B cell (primary cell): ENCODE measurements around the gene TMSB4X. TPM values are rescaled to one million over a fixed set of nuclear protein-coding genes. Genes with fewer than 3 reads are reported as not detected.
"Not testable (repeated sequence)": the region's sequence is repeated elsewhere in the genome, so short reads cannot be mapped to it uniquely, and the experiment has no call there.

Experiments used
- ATAC-seq: fragments of 200-7000 bp; cut with Tn5 transposase; one replicate; pipeline ENCODE4 v1.10.0; 2021; ENCODE audit warnings: low read depth, mild to moderate bottlenecking, moderate number of reproducible peaks, moderate library complexity
- CTCF ChIA-PET: fragments of 350-600 bp; sonication (Branson Sonifier 250); formaldehyde crosslinking; loops from one replicate; lab custom pipeline; 2021; ENCODE audit warnings: antibody characterized with exemption, inconsistent platforms; lab: Charles Lee
- POLR2A ChIA-PET: fragments of 350-600 bp; sonication (Branson Sonifier 250); formaldehyde crosslinking; loops from one replicate; lab custom pipeline; 2021; ENCODE audit warnings: antibody characterized with exemption; lab: Charles Lee
- DNase-seq: peaks from one replicate; pipeline ENCODE4 v3.0.0; 2013
- H2AFZ ChIP-seq: 2 replicates; pipeline ENCODE4 v1.6.1; 2012; ENCODE audit warnings: mild to moderate bottlenecking, low read depth, low read length; ENCODE audit not compliant: insufficient read depth, poor library complexity, severe bottlenecking
- H3K27ac ChIP-seq, 2 donors: 1 replicate in 1 of 2; 2 replicates in 1 of 2; pipeline ENCODE4 v1.5.1; 2012 to 2013; ENCODE audit warnings: low read length in 2 of 2, mild to moderate bottlenecking in 2 of 2, moderate library complexity in 1 of 2
- H3K27me3 ChIP-seq, 4 experiments: fragments of 200-600 bp in 1 of 4; sonication (generic) in 1 of 4; replicated peaks in 1 of 4; 1 replicate in 2 of 4; 2 replicates in 2 of 4; pipeline versions ENCODE4 v1.6.1 to v1.7.0; 2013 to 2016; ENCODE audit warnings: low read length in 3 of 4, mild to moderate bottlenecking in 2 of 4, mixed read lengths in 1 of 4, moderate library complexity in 1 of 4; ENCODE audit not compliant: insufficient read depth in 4 of 4, control insufficient read depth in 3 of 4; ENCODE audit errors: control extremely low read depth in 1 of 4
- H3K36me3 ChIP-seq, 2 experiments: replicated peaks in 1 of 2; 1 replicate in 1 of 2; 2 replicates in 1 of 2; pipeline versions ENCODE4 v1.6.1 to v1.7.1; 2013; ENCODE audit warnings: low read length in 1 of 2; ENCODE audit not compliant: insufficient read depth in 2 of 2, control insufficient read depth in 1 of 2; ENCODE audit errors: control extremely low read depth in 1 of 2, extremely low read depth in 1 of 2
- H3K4me1 ChIP-seq, 2 donors: fragments of 200-600 bp in 1 of 2; sonication (generic) in 1 of 2; 1 replicate in 1 of 2; 2 replicates in 1 of 2; pipeline versions ENCODE4 v1.5.1 to v1.6.1; 2013 to 2017; ENCODE audit warnings: low read length in 2 of 2; ENCODE audit not compliant: control insufficient read depth in 2 of 2, insufficient read depth in 2 of 2
- H3K4me2 ChIP-seq: replicated peaks from 2 replicates; pipeline ENCODE3; 2012; ENCODE audit warnings: mild to moderate bottlenecking, low read depth, low read length; ENCODE audit not compliant: poor library complexity, severe bottlenecking
- H3K4me3 ChIP-seq, 5 experiments: fragments of 200-600 bp in 1 of 5; sonication (generic) in 1 of 5; 1 replicate in 3 of 5; 2 replicates in 2 of 5; pipeline versions ENCODE4 v1.5.1 to v1.7.0; 2011 to 2016; ENCODE audit warnings: low read length in 4 of 5, mild to moderate bottlenecking in 4 of 5, low read depth in 2 of 5, control low read depth in 1 of 5, moderate library complexity in 1 of 5; ENCODE audit not compliant: insufficient read depth in 1 of 5; ENCODE audit errors: control extremely low read depth in 1 of 5, extremely low read depth in 1 of 5
- H3K79me2 ChIP-seq: fragments of 200-600 bp; sonication (generic); one replicate; pipeline ENCODE4 v1.6.0; 2016; ENCODE audit warnings: low read length; ENCODE audit not compliant: control insufficient read depth, insufficient read depth
- H3K9ac ChIP-seq: fragments of 200-600 bp; sonication (generic); 2 replicates; pipeline ENCODE4 v1.6.1; 2017; ENCODE audit warnings: mild to moderate bottlenecking, low read length, moderate library complexity
- H3K9me3 ChIP-seq, 3 donors: one replicate each; pipeline versions ENCODE4 v1.6.1 to v1.7.1; 2013; ENCODE audit warnings: low read length in 2 of 3; ENCODE audit not compliant: control insufficient read depth in 2 of 3, insufficient read depth in 1 of 3; ENCODE audit errors: control extremely low read depth in 1 of 3
- H4K20me1 ChIP-seq: 2 replicates; pipeline ENCODE4 v1.6.0; 2012; ENCODE audit warnings: mild to moderate bottlenecking, low read length; ENCODE audit not compliant: insufficient read depth, control insufficient read depth, poor library complexity, severe bottlenecking
- H3K27ac Mint-ChIP-seq: one replicate; pipeline ENCODE4 v1.8.0; 2021; ENCODE audit warnings: mixed read lengths
- H3K27me3 Mint-ChIP-seq: one replicate; pipeline ENCODE4 v1.8.0; 2021; ENCODE audit warnings: mixed read lengths
- H3K4me1 Mint-ChIP-seq: one replicate; pipeline ENCODE4 v1.8.0; 2021; ENCODE audit warnings: mixed read lengths
- H3K4me3 Mint-ChIP-seq: one replicate; pipeline ENCODE4 v1.8.0; 2021; ENCODE audit warnings: mixed read lengths
- H3K9me3 Mint-ChIP-seq: one replicate; pipeline ENCODE4 v1.8.0; 2022; ENCODE audit warnings: mixed read lengths; ENCODE audit not compliant: insufficient read depth
- WGBS: methylation state at CpG from one replicate; pipeline ENCODE4 v1.1.5; 2013; ENCODE audit warnings: missing lambda C conversion rate; ENCODE audit not compliant: insufficient coverage; 5-methylcytosine and 5-hydroxymethylcytosine counted together
- intact Hi-C: fragments of 100-400 bp; cut with micrococcal nuclease; formaldehyde crosslinking; loops from one replicate; pipeline ENCODE4 v1.10.0; 2022
- polyA plus RNA-seq: library from polyadenylated mRNA; depleted of rRNA; stranded (reverse); fragments of >200 nt; gene quantifications from 2 replicates; pipeline ENCODE4 v1.2.3, GENCODE V29; 2012
- total RNA-seq, 2 donors: library from RNA; stranded (reverse); fragments of 120-200 nt in 1 of 2; gene quantifications; 1 replicate in 1 of 2; 2 replicates in 1 of 2; pipeline versions ENCODE4 v1.2.3 to v1.2.4, GENCODE V29; 2013 to 2022

TMSB4X gene
- total and polyA plus RNA-seq, 2 donors (not counting 1 experiment from before 2014, with no cell fraction given) = 2,550 to 4,850 TPM

GRCh38 chrX:12943592-12943991, 31.3 kb upstream of the TMSB4X start:
- H3K36me3 ChIP-seq, H3K27ac Mint-ChIP-seq, H3K9me3 Mint-ChIP-seq, H3K4me3 ChIP-seq, POLR2A ChIA-PET, H3K4me2 ChIP-seq, H3K27ac ChIP-seq, intact Hi-C loops, H3K27me3 ChIP-seq, CTCF ChIA-PET, H3K9ac ChIP-seq, DNase-seq, H2AFZ ChIP-seq, H3K9me3 ChIP-seq, H3K27me3 Mint-ChIP-seq, H4K20me1 ChIP-seq, ATAC-seq, H3K4me3 Mint-ChIP-seq: not testable (repeated sequence)
- H3K79me2 ChIP-seq = peaks cover 25% of the 10 kb centered on the region
- H3K4me1 ChIP-seq = peaks cover 23% of the 10 kb centered on the region in 2 donors
- WGBS = no CpG with 5 or more reads among the region's 6 CpGs
- H3K4me1 Mint-ChIP-seq = peaks cover 21% of the 10 kb centered on the region

DNA sequence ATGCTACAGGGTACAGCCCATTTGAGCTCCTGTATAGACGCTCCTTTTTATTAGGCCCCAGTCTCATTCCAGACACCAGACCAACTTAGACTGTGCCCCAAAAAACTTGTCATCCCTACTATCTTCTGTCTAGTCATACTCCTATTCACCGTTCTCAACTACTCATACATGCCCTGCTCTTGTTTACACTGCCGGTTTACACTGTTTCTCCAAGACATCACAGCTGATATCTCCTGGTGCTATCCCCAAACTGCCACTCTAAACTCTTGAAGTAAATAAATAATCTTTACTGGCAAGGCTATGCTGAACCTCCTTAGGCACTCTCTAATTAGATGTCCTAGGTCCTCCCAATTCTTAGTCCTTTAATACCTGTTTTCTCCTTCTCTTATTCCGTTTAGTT, 30.5 kb upstream of the TMSB4X start:
- H3K9me3 Mint-ChIP-seq, POLR2A ChIA-PET, H4K20me1 ChIP-seq, H3K4me3 Mint-ChIP-seq, H3K27me3 ChIP-seq, H2AFZ ChIP-seq, H3K4me3 ChIP-seq, H3K9ac ChIP-seq, ATAC-seq, DNase-seq, H3K27me3 Mint-ChIP-seq, H3K27ac ChIP-seq, H3K27ac Mint-ChIP-seq, H3K36me3 ChIP-seq, H3K9me3 ChIP-seq, H3K4me2 ChIP-seq, intact Hi-C loops: not testable (repeated sequence)
- no CpG with 5 or more reads among the region's 4 CpGs for WGBS
- H3K4me1 ChIP-seq = peaks cover 31 to 32% of the 10 kb centered on the region in 2 donors
- H3K4me1 Mint-ChIP-seq = peaks cover 29% of the 10 kb centered on the region
- CTCF ChIA-PET = interaction anchor here (7.3 to 7.4 kb wide), 2 partner anchors 30 to 144 kb away, joined by 173 to 214 read pairs; partner anchors contain the start of gene TMSB4X
- H3K79me2 ChIP-seq = peaks cover 33% of the 10 kb centered on the region
